Stimulated activated CD4-positive, alpha-beta T cell treated with anti-CD3 and anti-CD28 coated beads, Interleukin-2, amount 100 ng/mL, for 24 hours (primary cell): ENCODE results near the gene RYR3.

Source experiments
- DNase-seq, 2 donors: peaks; one replicate each; pipeline ENCODE4 v3.0.0-alpha.2; 2020

The RYR3 gene

GRCh38 chr15:33913459-33913858, 602.7 kb downstream of the RYR3 start:
- no peak for DNase-seq
